Karpas-422 (cell line): ENCODE measurements around the gene IQCM. TPM values are rescaled to one million over a fixed set of nuclear protein-coding genes. Genes with fewer than 3 reads are reported as not detected.

Source experiments
- DNase-seq: peaks from one replicate; pipeline ENCODE4 v3.0.0-alpha.2; 2015
- H2AFZ ChIP-seq: fragments of 200-600 bp; sonication (generic); 2 replicates; pipeline ENCODE4 v1.6.1; 2014; ENCODE audit warnings: antibody characterized with exemption, low read length, mixed read lengths
- H3K27ac ChIP-seq: fragments of 200-600 bp; sonication (generic); 2 replicates; pipeline ENCODE4 v1.5.1; 2014; ENCODE audit warnings: mild to moderate bottlenecking, low read length, moderate library complexity
- H3K27me3 ChIP-seq: fragments of 200-600 bp; sonication (generic); 2 replicates; pipeline ENCODE4 v1.6.1; 2014; ENCODE audit warnings: low read length, mixed read lengths
- H3K36me3 ChIP-seq: fragments of 200-600 bp; sonication (generic); 2 replicates; pipeline ENCODE4 v1.6.1; 2014; ENCODE audit warnings: low read length, mixed read lengths; ENCODE audit not compliant: insufficient read depth
- H3K4me1 ChIP-seq: fragments of 200-600 bp; sonication (generic); 2 replicates; pipeline ENCODE4 v1.6.1; 2014; ENCODE audit warnings: mild to moderate bottlenecking, low read length, mixed read lengths
- H3K4me2 ChIP-seq: fragments of 200-600 bp; sonication (generic); 2 replicates; pipeline ENCODE4 v1.6.1; 2014; ENCODE audit warnings: low read length, low read depth, mild to moderate bottlenecking; ENCODE audit not compliant: poor library complexity, severe bottlenecking
- H3K4me3 ChIP-seq: fragments of 200-600 bp; sonication (generic); 2 replicates; pipeline ENCODE4 v1.5.1; 2014; ENCODE audit warnings: mild to moderate bottlenecking, antibody characterized with exemption, low read length, mixed read lengths
- H3K79me2 ChIP-seq: fragments of 200-600 bp; sonication (generic); 2 replicates; pipeline ENCODE4 v1.6.1; 2014; ENCODE audit warnings: mild to moderate bottlenecking, low read length, mixed read lengths
- H3K9ac ChIP-seq: fragments of 200-600 bp; sonication (generic); 2 replicates; pipeline ENCODE4 v1.6.0; 2014; ENCODE audit warnings: low read length
- H3K9me2 ChIP-seq: fragments of 200-600 bp; sonication (generic), shearing (Covaris generic); replicated peaks from 2 replicates; pipeline ENCODE4 v1.6.0; 2014; ENCODE audit warnings: mild to moderate bottlenecking, low read length, moderate library complexity; ENCODE audit not compliant: insufficient read depth
- H3K9me3 ChIP-seq: fragments of 300-700, 200-600 bp; sonication (generic); 2 replicates; pipeline ENCODE4 v1.6.1; 2014; ENCODE audit warnings: low read length, mixed read lengths
- H4K20me1 ChIP-seq: fragments of 200-600 bp; sonication (generic); 2 replicates; pipeline ENCODE4 v1.6.1; 2014; ENCODE audit warnings: mild to moderate bottlenecking, antibody characterized with exemption, low read length, low read depth; ENCODE audit not compliant: insufficient read depth
- total RNA-seq: library from RNA; depleted of rRNA; stranded (reverse); fragments of >200 nt; shearing (Covaris generic); gene quantifications from 2 replicates; pipeline ENCODE4 v1.2.3, GENCODE V29; 2014; ENCODE audit warnings: low replicate concordance

IQCM gene
- total RNA-seq, 1 experiment from 2014 or later: not detected

DNA sequence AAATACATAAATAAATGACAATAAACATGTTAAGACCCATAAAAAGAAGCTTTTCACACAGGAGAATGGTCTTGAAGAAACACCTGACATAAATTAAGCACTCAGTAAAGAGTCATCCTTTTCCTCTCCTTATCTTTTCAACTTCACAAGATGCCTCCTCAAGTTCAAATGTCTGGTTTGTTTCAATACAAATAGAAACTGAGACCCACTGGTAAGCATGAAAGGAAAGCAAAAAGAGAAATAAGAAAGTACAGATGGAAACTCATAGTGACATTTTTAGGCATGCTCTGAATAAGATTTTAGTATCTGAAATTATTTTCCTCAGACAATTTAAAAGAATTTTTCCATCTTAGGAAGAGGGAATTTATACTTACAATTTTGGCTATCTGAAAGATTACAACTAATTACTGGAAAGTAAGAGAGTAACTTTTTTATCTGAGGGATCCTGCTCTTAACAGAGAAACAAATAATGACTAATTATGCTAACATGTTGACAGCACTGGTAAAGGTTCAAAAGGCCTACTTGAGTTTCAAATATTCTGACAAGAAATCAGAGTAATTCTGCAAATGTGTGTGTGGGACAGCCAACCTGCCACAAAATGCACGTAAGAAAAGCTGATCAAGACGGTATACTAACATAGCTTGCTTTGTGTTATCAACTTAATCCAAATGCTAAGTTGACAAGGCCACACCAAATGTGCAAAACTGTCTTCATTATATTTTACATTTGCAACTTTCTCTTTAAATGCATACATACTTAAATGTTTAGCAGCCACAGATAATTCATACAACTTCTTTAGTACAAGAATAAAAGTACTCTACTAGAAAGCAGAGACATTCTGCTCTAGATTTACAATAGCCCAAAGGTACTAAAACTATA is 113.0 kb downstream of the IQCM start:
- no peaks in the 10 kb centered on the region for H3K4me1 ChIP-seq
- H3K36me3 ChIP-seq: no peaks in the 10 kb centered on the region

DNA sequence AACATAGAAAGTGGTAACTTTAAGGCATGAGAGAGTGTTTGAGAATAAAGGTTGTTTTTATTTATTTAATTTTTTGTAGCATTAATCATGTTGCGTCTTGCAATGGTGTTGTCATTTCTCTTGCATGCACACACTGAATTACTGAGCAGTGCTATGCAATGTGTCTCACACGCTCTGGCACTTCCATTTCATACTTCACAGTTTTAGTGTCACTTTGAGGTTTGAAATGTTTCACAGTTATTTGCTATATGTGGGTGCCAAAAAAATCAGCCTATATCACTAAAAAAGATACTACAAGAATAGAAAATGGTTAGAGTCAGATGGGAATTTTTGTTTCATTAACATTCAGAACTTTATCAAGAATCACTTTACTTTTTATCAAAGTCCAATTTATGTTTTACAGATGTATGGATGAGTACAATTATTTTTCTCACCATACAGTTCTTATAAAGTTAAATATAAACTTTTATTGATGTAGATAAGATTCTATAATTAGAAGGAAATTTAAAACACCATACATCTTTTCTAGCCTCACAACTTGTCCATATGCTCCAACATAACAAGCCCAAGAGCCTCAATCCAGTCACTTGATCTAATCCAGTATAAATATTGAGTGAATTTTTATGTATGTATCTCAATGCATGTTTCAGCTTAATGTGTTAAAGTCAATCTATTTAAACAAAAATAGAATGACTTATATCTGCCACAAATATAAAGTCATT is 114.0 kb downstream of the IQCM start:
- Histone ChIP-seq H4K20me1 (no peaks in the 10 kb centered on the region), H3K27ac (no peak overlapping the region), H3K27me3 (no peaks in the 10 kb centered on the region), H3K79me2 (no peaks in the 10 kb centered on the region), H3K4me1 (no peaks in the 10 kb centered on the region), H3K36me3 (no peaks in the 10 kb centered on the region), H2AFZ (no peak overlapping the region), H3K9ac (no peak overlapping the region), H3K4me3 (no peak overlapping the region), H3K9me3 (no peaks in the 10 kb centered on the region), H3K9me2 (0 out of 2 replicates have a peak, but pooled peaks cover 5% of the 10 kb centered on the region), H3K4me2 (no peak overlapping the region)
- DNase-seq: no peak

More for the DNA sequence above, 113.0 kb downstream of the IQCM start:
- Histone ChIP-seq H3K9me3 (no peaks in the 10 kb centered on the region), H3K9me2 (0 out of 2 replicates have a peak, but pooled peaks cover 5% of the 10 kb centered on the region), H4K20me1 (no peaks in the 10 kb centered on the region), H3K27ac (no peak overlapping the region), H3K79me2 (no peaks in the 10 kb centered on the region), H3K4me3 (no peak overlapping the region), H2AFZ (no peak overlapping the region), H3K9ac (no peak overlapping the region), H3K27me3 (no peaks in the 10 kb centered on the region), H3K4me2 (no peak overlapping the region)
- DNase-seq: no peak

DNA sequence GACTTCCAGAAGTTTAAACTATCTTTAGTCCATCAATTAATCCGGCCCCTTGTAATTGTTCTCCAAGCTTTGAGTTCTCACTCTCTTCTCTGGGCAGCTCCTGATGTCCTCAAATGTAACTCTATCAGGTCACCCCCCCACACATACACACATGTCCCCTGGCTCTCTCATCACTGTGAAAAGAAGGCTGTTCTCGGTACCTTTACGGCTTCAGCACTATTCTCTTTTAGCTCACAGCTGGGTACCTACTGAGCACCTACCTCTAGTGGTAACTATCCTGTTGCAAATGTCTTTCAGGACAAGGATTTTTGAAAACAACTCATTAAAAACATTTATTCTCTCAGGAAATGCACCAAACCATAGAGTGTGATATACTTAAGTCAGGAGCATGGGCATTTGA is 115.4 kb downstream of the IQCM start:
- H3K9me2 ChIP-seq: no peaks in the 10 kb centered on the region

DNA sequence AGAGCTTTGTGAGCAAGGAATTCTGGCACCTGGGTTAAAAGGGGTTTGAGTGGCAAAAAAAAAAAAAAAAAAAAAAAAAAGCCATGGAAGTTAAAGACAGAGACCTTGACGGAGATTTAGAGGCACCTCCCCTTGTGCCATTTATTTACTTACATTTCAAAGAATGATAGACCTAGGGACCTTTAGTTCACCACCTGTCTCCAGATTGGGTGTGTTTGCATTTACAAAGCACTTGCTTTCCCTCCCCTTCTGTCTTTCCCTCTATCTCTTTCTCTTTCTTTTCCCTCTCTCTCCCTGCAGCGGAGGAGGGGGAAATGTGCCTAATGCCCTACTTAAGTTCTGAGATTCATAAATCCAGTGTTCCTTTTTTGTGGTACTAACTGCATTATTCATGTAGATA is 116.0 kb downstream of the IQCM start:
- no peak overlapping the region for H3K4me2 ChIP-seq
- no peak overlapping the region for H3K9ac ChIP-seq
- H3K79me2 ChIP-seq: no peaks in the 10 kb centered on the region
- no peaks in the 10 kb centered on the region for H3K9me3 ChIP-seq
- H3K9me2 ChIP-seq: no peaks in the 10 kb centered on the region
- DNase-seq: no peak
- no peaks in the 10 kb centered on the region for H3K27me3 ChIP-seq
- no peaks in the 10 kb centered on the region for H3K4me1 ChIP-seq
- H3K4me3 ChIP-seq: no peak overlapping the region
- no peaks in the 10 kb centered on the region for H3K36me3 ChIP-seq
- no peak overlapping the region for H3K27ac ChIP-seq
- no peaks in the 10 kb centered on the region for H4K20me1 ChIP-seq
- H2AFZ ChIP-seq: no peak overlapping the region

More for the DNA sequence above, 115.4 kb downstream of the IQCM start:
- H3K9ac ChIP-seq: no peak overlapping the region
- no peak for DNase-seq
- H3K9me3 ChIP-seq: no peaks in the 10 kb centered on the region
- H3K4me1 ChIP-seq: no peaks in the 10 kb centered on the region
- no peak overlapping the region for H3K27ac ChIP-seq
- H4K20me1 ChIP-seq: no peaks in the 10 kb centered on the region
- no peaks in the 10 kb centered on the region for H3K36me3 ChIP-seq
- H3K27me3 ChIP-seq: no peaks in the 10 kb centered on the region
- H3K4me2 ChIP-seq: no peak overlapping the region
- no peak overlapping the region for H2AFZ ChIP-seq
- no peak overlapping the region for H3K4me3 ChIP-seq
- H3K79me2 ChIP-seq: no peaks in the 10 kb centered on the region

DNA sequence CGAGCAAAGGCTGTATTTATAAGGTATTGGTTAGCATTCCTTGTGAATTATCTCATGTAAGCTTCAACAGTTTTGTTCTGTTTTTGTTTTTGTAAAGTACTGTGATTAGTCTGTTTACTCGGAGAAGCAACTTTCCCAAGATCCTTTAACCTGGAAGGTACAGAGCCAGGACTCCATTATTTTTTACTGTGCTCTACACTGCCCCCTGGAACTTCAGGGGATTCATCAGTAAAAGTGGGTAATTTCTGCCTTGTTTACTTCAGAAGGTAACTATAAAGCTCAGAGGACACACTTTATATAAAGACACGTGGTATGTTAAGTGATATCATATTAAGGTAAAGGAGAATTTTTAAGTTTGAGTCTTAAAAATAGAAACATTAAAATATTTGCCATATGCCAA is 124.9 kb downstream of the IQCM start:
- H3K79me2 ChIP-seq: no peaks in the 10 kb centered on the region
- no peak for DNase-seq

DNA sequence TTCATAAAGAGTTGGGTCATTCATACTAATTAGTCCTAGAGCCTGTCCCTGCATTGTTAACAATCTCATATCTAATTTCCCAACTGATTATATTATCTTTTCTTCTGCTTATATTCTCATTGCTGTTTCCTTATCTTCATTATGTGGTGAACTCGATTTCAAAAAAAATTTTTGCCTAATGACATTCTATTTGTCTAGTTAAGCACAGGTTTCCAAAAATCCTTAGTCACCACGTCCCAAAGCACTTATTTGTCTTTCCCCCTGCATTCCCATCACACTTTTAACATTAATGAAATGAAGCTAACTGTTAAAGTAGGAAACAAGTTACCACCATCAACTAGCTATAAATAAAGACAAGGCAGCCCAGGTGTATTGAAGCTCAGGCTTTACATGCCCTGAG is 131.1 kb downstream of the IQCM start:
- H3K9ac ChIP-seq: no peak overlapping the region
- H3K27me3 ChIP-seq: no peaks in the 10 kb centered on the region

More for the DNA sequence above, 124.9 kb downstream of the IQCM start:
- no peak overlapping the region for H2AFZ ChIP-seq
- H3K9me3 ChIP-seq: no peaks in the 10 kb centered on the region
- H3K27ac ChIP-seq: no peak overlapping the region
- no peak overlapping the region for H3K4me2 ChIP-seq
- no peak overlapping the region for H3K9ac ChIP-seq
- H4K20me1 ChIP-seq: no peaks in the 10 kb centered on the region
- H3K9me2 ChIP-seq: no peaks in the 10 kb centered on the region
- H3K4me3 ChIP-seq: no peak overlapping the region
- no peaks in the 10 kb centered on the region for H3K27me3 ChIP-seq
- no peaks in the 10 kb centered on the region for H3K4me1 ChIP-seq
- H3K36me3 ChIP-seq: no peaks in the 10 kb centered on the region

DNA sequence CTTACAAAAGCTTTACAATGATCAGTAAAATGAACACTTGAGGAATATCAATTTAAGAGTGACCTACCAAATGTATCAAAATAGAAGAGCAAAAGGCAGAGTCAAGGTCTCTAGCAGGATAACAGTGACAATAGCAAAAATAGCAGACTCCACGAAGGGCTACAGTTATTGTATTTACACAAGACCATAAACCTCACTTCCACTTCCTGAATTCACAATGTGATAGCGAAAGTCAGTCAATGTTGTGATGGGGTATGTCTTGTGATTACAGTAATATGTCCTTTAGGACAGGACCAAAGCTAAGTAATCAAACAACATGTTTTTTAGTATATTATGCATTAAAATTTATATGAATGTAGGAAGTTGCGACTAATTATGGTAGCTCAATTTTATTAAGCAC is 139.6 kb downstream of the IQCM start:
- Histone ChIP-seq H3K4me1 (no peaks in the 10 kb centered on the region), H3K4me3 (no peak overlapping the region), H3K9me2 (0 out of 2 replicates have a peak, but pooled peaks cover 4% of the 10 kb centered on the region), H3K27me3 (no peaks in the 10 kb centered on the region), H3K9ac (no peak overlapping the region), H3K4me2 (no peak overlapping the region), H4K20me1 (no peaks in the 10 kb centered on the region), H3K79me2 (no peaks in the 10 kb centered on the region), H2AFZ (no peak overlapping the region), H3K9me3 (peaks cover 3% of the 10 kb centered on the region), H3K36me3 (no peaks in the 10 kb centered on the region), H3K27ac (no peak overlapping the region)
- no peak for DNase-seq

More for the DNA sequence above, 131.1 kb downstream of the IQCM start:
- Histone ChIP-seq H3K27ac (no peak overlapping the region), H3K4me1 (no peaks in the 10 kb centered on the region), H4K20me1 (no peaks in the 10 kb centered on the region), H3K36me3 (no peaks in the 10 kb centered on the region), H3K9me2 (peaks cover 4% of the 10 kb centered on the region; the same call in 1 of the 2 replicates), H3K4me3 (no peak overlapping the region), H3K79me2 (no peaks in the 10 kb centered on the region), H2AFZ (no peak overlapping the region), H3K4me2 (no peak overlapping the region), H3K9me3 (0 out of 2 replicates have a peak, but pooled peaks cover 6% of the 10 kb centered on the region)
- DNase-seq: no peak

DNA sequence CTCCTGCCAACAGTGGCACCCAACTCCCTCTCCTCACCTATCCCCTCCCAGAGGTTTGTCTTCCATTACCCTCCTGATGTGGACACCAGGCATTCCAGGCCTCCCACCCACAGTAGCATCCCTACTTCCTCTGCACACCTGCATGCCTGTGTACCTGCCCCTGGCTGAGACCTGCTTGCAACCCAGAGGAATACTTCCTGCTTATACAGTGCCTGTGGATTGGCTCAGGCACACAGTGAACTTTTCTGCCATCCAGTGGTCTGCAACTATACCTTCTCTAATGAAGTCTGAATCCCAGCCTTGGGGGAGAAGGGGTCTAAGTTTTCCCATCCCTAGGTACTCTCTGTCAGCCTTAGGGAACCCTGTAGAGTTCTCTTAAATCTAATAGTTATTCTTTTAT is 169.9 kb downstream of the IQCM start:
- H3K4me2 ChIP-seq: no peak overlapping the region
- H3K9me2 ChIP-seq: 0 out of 2 replicates have a peak, but pooled peaks cover 4% of the 10 kb centered on the region
- H3K9me3 ChIP-seq: peaks cover 5% of the 10 kb centered on the region; the same call in 1 of the 2 replicates
- no peak overlapping the region for H2AFZ ChIP-seq
- H3K9ac ChIP-seq: no peak overlapping the region
- H3K79me2 ChIP-seq: no peaks in the 10 kb centered on the region
- H3K27me3 ChIP-seq: no peaks in the 10 kb centered on the region
- no peaks in the 10 kb centered on the region for H3K36me3 ChIP-seq
- no peak overlapping the region for H3K27ac ChIP-seq
- H3K4me1 ChIP-seq: no peaks in the 10 kb centered on the region
- no peak for DNase-seq
- H3K4me3 ChIP-seq: no peak overlapping the region
- H4K20me1 ChIP-seq: no peaks in the 10 kb centered on the region
